ENCODE data around the gene C10orf53. TPM values are rescaled to one million over a fixed set of nuclear protein-coding genes. Genes with fewer than 3 reads are reported as not detected.

Gene C10orf53
- polyA plus RNA-seq, 3 donors: not detected

GRCh38 chr10:49726593-49726992 lies 47.1 kb downstream of the C10orf53 start:
- H3K4me1 ChIP-seq (ENCODE audit: control insufficient read depth in 1 of 2, insufficient read depth in 2 of 2, low read length in 2 of 2): no peaks in the 10 kb centered on the region
- Mint-ChIP-seq H3K36me3 (no peaks in the 10 kb centered on the region), H3K9me3 (peaks cover 3 to 19% (median 11%) of the 10 kb centered on the region in 7 donors), H3K27me3 (ENCODE audit: low read depth in 3 of 3) (peaks cover 0 to 4% (median 2%) of the 10 kb centered on the region in 3 donors), H3K4me1 (no peaks in the 10 kb centered on the region), H3K4me3 (no peak overlapping the region), H3K27ac (no peak overlapping the region)
- no peaks in the 10 kb centered on the region for H3K36me3 ChIP-seq (replicated peaks in 1 of 2; ENCODE audit: control insufficient read depth in 1 of 2, insufficient read depth in 2 of 2, low read length in 2 of 2)
- H3K9me3 ChIP-seq (replicated peaks in 1 of 2; ENCODE audit: control insufficient read depth in 1 of 2, insufficient read depth in 1 of 2, low read length in 2 of 2): peaks cover 7 to 15% of the 10 kb centered on the region in 2 donors
- 80% methylated on average over 1 of the region's 2 CpGs for whole genome bisulfite sequencing (ENCODE audit: insufficient coverage)
- H2AFZ ChIP-seq (ENCODE audit: insufficient read depth, low read depth, low read length, poor library complexity, severe bottlenecking): no peak overlapping the region
- no peak overlapping the region for H3K4me2 ChIP-seq (replicated peaks; ENCODE audit: extremely low read depth, low read length, poor library complexity, severe bottlenecking)
- intact Hi-C loops (cut with micrococcal nuclease): no loop called here
- H3K79me2 ChIP-seq (ENCODE audit: insufficient read depth, low read length): no peaks in the 10 kb centered on the region
- no peaks in the 10 kb centered on the region for H4K20me1 ChIP-seq (ENCODE audit: insufficient read depth, low read length)
- H3K9ac ChIP-seq (ENCODE audit: insufficient read depth, low read length, poor library complexity, severe bottlenecking): no peak overlapping the region
- H3K27ac ChIP-seq (ENCODE audit: low read depth in 1 of 2, low read length in 2 of 2): no peak overlapping the region
- H3K4me3 ChIP-seq (replicated peaks in 1 of 3; ENCODE audit: low read depth in 2 of 3, low read length in 3 of 3): no peak overlapping the region
- no peaks in the 10 kb centered on the region for H3K27me3 ChIP-seq (ENCODE audit: control insufficient read depth in 2 of 2, insufficient read depth in 2 of 2, low read length in 2 of 2)
- DNase-seq: no peak
- TF ChIP-seq CTCF (IDR thresholded peaks at IDR 0.05): no peak

- Histone ChIP-seq H3K4me1 (ENCODE audit: control insufficient read depth in 1 of 2, insufficient read depth in 2 of 2, low read length in 2 of 2) (peaks cover 0 to 3% of the 10 kb centered on the region in 2 donors), H3K9me3 (replicated peaks in 1 of 2; ENCODE audit: control insufficient read depth in 1 of 2, insufficient read depth in 1 of 2, low read length in 2 of 2) (no peaks in the 10 kb centered on the region), H3K4me2 (replicated peaks; ENCODE audit: extremely low read depth, low read length, poor library complexity, severe bottlenecking) (no peak overlapping the region), H3K27me3 (ENCODE audit: control insufficient read depth in 2 of 2, insufficient read depth in 2 of 2, low read length in 2 of 2) (no peaks in the 10 kb centered on the region), H3K27ac (ENCODE audit: low read depth in 1 of 2, low read length in 2 of 2) (no peak overlapping the region), H3K4me3 (replicated peaks in 1 of 3; ENCODE audit: low read depth in 2 of 3, low read length in 3 of 3) (no peak overlapping the region), H3K79me2 (ENCODE audit: insufficient read depth, low read length) (no peaks in the 10 kb centered on the region), H3K9ac (ENCODE audit: insufficient read depth, low read length, poor library complexity, severe bottlenecking) (no peak overlapping the region), H2AFZ (ENCODE audit: insufficient read depth, low read depth, low read length, poor library complexity, severe bottlenecking) (no peak overlapping the region), H4K20me1 (ENCODE audit: insufficient read depth, low read length) (no peaks in the 10 kb centered on the region), H3K36me3 (replicated peaks in 1 of 2; ENCODE audit: control insufficient read depth in 1 of 2, insufficient read depth in 2 of 2, low read length in 2 of 2) (no peaks in the 10 kb centered on the region)
- peaks cover 10% of the 10 kb centered on the region for H3K4me1 Mint-ChIP-seq
- no peaks in the 10 kb centered on the region for H3K36me3 Mint-ChIP-seq
- WGBS (ENCODE audit: insufficient coverage): 98% methylated on average over 7 of the region's 7 CpGs
- DNase-seq: no peak
- peaks cover 0 to 5% (median 0%) of the 10 kb centered on the region in 7 donors for H3K9me3 Mint-ChIP-seq
- intact Hi-C loops (cut with micrococcal nuclease): no loop called here
- no peak overlapping the region for H3K4me3 Mint-ChIP-seq
- TF ChIP-seq CTCF (IDR thresholded peaks at IDR 0.05): no peak
- peaks cover 0 to 4% (median 2%) of the 10 kb centered on the region in 3 donors for H3K27me3 Mint-ChIP-seq (ENCODE audit: low read depth in 3 of 3)
- H3K27ac Mint-ChIP-seq: no peak overlapping the region
These were observed 54.4 kb downstream of the C10orf53 start for GRCh38 chr10:49733866-49734265.
